Measurements from ENCODE around the gene SMARCB1. TPM values are rescaled to one million over a fixed set of nuclear protein-coding genes. Genes with fewer than 3 reads are reported as not detected.

Gene SMARCB1
- total RNA-seq, 1 donor from 2014 or later = 52.5 TPM

DNA sequence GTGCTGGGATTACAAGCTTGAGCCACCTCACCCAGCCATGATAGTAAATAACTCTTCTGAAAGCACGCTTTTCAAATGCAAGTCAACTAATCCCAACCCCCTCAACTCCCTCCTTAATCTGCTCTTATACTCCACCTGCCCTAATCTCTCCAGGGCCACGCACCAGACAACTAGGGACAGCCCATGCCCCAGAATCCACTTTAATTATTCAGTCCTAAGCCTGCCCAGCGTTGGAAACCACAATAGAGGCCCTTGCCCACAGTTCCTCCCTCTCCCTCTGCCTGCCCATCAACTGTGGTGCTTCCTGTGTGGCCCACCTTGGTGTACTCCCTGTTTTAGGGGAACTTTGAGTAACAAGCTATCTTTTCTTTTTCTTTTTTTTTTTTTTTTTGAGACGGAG lies 29.9 kb upstream of the SMARCB1 start:
- ATAC-seq (no peak), DNase-seq (ENCODE audit: missing footprints) (no peak)
- intact Hi-C loops (cut with DNase I) = no loop called here

DNA sequence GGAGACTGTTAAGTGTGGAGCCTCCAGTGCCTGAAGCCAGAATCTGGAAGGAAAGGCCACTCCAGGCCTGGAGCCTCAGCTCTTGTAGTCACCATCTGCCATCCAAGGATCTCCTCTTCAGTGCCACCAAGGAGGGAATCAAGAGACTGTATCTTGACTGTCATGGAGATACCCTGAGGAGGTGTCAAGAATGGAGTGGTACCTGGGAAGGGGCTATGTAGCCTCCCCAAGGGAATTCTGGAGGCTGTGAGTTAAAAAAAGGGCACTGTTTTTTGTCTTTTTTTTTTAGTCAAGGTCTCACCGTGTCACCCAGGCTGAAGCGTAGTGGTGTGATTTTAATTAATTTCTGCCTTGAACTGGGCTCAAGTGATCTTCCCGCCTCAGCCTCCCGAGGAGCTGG lies 27.2 kb upstream of the SMARCB1 start:
- ATAC-seq (no peak), DNase-seq (ENCODE audit: missing footprints) (no peak)
- intact Hi-C loops (cut with DNase I) = no loop called here

- DNase-seq (ENCODE audit: missing footprints) (no peak), ATAC-seq (no peak)
- intact Hi-C loops (cut with DNase I) = no loop called here
These were observed 26.7 kb upstream of the SMARCB1 start for GRCh38 chr22:23760056-23760455.

- ATAC-seq = no peak
- intact Hi-C loops (cut with DNase I) = no loop called here
- DNase-seq (ENCODE audit: missing footprints) = peak; percentile 37
These were observed 23.8 kb upstream of the SMARCB1 start, which contains the start of gene C22orf15 for GRCh38 chr22:23762842-23763578. TSS of gene C22orf15 (plus strand) at chr22:23762990. CDS start at chr22:23763307, 317 bp downstream.

- no peak for ATAC-seq
- intact Hi-C loops (cut with DNase I) = no loop called here
- peak; percentile 69 for DNase-seq (ENCODE audit: missing footprints)
These were observed 23.2 kb upstream of the SMARCB1 start for GRCh38 chr22:23763579-23763945.

DNA sequence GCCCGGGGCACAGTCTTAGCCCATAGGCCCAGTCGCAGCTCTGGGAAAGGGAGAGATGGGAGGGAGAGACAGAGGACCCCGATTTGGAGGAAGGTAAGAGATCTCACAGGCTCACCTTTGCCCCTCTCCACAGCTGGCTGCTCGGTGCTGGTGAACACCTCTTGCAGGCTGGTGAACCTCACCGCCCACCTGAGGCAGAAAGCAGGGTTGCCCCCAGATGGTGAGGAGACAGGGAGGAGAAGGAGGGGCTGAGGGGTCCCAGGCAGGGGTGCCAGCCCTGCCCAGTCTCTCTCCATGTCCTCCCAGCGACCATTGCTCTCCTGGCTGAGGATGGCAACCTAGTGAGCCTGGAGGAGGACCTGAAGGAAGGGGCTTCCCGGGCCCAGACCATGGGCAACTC lies 22.8 kb upstream of the SMARCB1 start:
- intact Hi-C loops (cut with DNase I) = no loop called here
- DNase-seq (ENCODE audit: missing footprints) (peak; percentile 27), ATAC-seq (no peak)

DNA sequence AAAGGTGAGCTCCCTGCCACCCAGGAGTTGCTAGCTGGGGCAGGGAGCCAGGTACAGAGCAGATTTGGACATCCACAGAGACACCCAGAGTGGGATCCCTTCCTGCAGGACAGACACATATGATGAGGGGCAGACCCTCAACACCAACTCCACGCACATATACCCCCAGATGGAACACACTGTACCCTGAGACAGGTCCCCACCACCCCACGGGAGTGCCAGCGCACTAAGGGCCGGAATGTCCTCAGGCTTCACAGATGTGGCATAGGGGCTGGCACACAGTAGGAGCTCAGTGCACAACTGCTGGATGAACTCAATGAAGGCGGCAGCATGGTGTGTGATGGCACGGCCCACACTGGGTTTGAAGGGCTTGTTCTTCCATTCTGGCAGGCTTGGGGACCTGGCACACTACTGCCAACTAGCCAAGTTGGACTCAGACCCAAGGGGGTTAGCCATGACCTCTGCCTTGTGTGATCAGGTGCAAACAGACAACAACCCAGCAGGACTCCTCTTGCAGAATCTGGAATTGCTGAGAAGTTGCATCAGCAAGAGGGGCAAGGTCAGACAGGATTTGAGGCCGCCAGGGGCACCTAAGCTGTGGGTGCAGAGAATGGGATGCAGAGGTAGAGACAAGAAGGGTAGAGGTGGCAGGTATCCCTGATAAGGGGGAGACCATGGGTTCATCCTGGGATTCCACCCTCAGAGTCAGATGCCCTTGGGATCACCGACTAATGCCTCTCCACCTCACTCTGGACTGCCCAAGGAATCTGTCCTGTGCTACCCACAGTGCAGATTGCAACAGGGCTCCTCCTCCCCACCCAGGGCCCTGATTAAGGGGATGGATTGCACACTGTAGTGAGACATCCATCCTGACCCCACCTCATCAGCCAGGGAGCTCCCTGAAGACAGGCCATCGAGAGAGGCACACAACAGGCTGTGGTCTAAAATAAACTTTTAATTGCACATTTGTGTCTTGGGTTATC lies 21.6 kb upstream of the SMARCB1 start:
- intact Hi-C loops (cut with DNase I) = loop anchor here (5.0 kb wide), 2 partner anchors 82 to 138 kb away; no protein-coding TSS in a partner anchor
- ATAC-seq = no peak
- peak; percentile 34 for DNase-seq (ENCODE audit: missing footprints)

GRCh38 chr22:23767303-23767672 lies 19.5 kb upstream of the SMARCB1 start:
- intact Hi-C loops (cut with DNase I) = loop anchor here (5.0 kb wide), 2 partner anchors 80 to 140 kb away; no protein-coding TSS in a partner anchor
- DNase-seq (ENCODE audit: missing footprints) (no peak), ATAC-seq (peak; percentile 0)

DNA sequence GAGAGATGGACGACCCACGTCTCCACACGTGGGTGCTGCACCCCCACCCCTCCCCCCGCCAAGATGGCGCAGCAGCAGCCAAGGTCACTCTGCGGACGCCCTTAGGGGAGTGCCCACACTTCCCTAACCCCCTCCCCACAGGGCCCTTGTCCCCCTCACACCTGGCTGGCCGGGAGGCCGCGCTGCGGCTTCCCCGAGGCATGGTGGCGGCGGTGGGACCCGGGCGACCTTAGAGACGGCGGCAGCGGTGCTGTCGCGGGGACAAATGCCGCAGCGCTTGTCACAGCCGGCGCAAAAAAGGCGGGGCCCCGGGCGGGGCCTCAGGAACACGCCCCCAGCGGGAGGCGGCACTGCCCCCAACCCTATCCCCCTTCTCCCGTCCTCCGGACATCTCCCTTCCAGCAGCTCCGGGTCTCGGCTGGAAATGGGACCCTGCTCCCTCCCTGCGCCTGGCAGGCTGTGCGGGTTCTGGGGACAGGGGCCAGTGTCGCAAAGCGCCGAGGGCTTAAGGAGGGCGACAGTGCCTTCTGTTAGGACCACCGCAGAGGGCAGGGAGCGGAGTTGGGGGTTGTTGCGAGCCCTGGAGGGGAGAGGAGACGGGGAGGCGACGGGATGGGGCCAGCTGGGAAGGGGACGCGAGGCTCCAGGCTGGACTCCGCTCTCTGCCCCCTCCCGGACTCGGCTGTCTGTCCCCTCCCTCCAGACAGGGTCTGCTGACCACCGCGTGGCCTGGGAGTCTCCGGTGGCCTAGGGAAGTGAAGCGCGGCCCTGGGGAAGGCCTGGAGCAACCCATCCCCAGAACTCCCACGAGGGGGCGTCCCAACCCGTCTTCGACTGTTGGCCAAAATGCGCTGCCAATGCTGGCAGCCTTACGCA lies 18.9 kb upstream of the SMARCB1 start, which contains the start of gene CHCHD10:
Gene CHCHD10 (minus strand): TSS at position 300 of the 876 bp plus-strand sequence. CDS start 98 bp downstream, at position 202.
- peak; percentile 93 for DNase-seq (ENCODE audit: missing footprints)
- ATAC-seq = peak; percentile 82
- intact Hi-C loops (cut with DNase I) = loop anchor here (2.0 to 5.0 kb wide), 3 partner anchors 19 to 141 kb away; partner anchors contain the start of gene SMARCB1

GRCh38 chr22:23769321-23769965 lies 17.3 kb upstream of the SMARCB1 start:
- no peak for ATAC-seq
- DNase-seq (ENCODE audit: missing footprints) = no peak
- intact Hi-C loops (cut with DNase I) = loop anchor here (2.0 to 5.0 kb wide), 3 partner anchors 17 to 142 kb away; partner anchors contain the start of gene SMARCB1

GRCh38 chr22:23772315-23772648 lies 14.5 kb upstream of the SMARCB1 start:
- no peak for DNase-seq (ENCODE audit: missing footprints)
- intact Hi-C loops (cut with DNase I) = no loop called here

GRCh38 chr22:23772649-23773473 lies 13.9 kb upstream of the SMARCB1 start, which contains the start of gene MMP11:
TSS of gene MMP11 (plus strand) at chr22:23772849. CDS start at chr22:23772871, 22 bp downstream.
- intact Hi-C loops (cut with DNase I) = no loop called here
- DNase-seq (ENCODE audit: missing footprints) (peak; percentile 83), ATAC-seq (peak; percentile 33)

More at GRCh38 chr22:23772315-23772648, 14.5 kb upstream of the SMARCB1 start:
- no peak for ATAC-seq

GRCh38 chr22:23773483-23774113 lies 13.2 kb upstream of the SMARCB1 start:
- ATAC-seq = peak; percentile 71
- DNase-seq (ENCODE audit: missing footprints) = no peak
- intact Hi-C loops (cut with DNase I) = no loop called here

DNA sequence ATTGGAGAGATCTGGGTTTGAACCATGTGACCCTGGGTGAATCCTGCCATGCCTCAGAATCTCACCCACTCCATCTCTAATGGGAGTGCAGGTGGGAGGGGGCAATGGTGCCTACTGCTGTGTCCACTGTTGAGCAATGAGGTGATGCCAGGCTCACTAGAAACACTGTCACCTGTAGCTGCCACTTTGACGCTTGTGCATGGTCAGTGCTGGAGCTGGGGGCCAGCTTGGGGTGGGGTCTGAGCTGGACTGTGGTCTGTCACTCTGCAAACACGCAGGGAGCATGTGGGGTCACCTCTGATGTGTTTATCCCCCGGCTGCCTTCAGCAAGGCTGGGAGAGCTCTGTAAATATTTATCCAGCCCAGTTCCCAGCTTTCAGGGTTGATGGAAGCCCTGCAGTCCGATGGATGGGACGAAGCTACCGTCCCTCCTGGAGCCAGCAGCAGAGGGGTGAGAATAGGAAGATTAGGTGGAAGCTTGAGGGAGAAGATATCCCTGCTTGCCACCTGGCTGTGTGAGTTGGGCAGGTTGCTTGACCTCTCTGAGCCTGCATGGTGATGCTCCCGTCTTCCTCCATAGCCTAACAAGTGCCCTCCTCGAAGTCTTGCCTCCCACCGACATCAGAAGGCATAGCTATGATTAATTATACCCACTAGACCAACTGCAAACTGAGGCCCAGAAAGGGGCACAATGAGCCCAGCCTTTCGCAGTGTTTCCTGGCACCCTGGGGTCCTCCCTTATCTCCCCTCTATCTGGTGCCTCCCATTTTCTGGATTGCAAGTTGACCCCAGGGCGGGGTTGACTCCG lies 12.4 kb upstream of the SMARCB1 start:
- DNase-seq (ENCODE audit: missing footprints) = peak; percentile 41
- intact Hi-C loops (cut with DNase I) = no loop called here
- no peak for ATAC-seq

DNA sequence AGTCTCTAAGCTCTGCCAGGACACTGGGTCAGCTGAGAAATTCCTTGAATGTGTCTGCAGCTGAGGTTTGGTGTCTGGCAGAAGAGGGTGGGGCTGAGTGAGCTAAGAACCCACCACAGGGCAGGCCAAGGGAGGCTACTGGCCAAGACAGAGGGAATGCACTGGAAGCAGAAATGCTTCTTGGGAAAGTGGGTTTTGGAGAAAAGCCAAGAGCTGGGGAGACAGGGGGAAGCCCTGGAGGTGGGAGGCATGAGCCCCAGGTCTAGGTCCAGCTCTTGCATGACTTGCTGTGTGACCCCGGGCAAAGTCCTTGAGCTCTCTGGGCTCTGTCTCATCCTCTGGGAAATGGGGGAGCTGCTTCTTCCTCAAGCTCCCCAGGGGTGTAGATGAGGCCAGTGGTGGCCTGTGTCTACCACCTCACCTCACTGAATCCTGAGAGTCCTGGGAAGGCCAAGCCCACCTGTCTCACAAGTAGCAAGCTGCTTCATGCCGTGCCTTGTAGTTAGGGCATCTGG lies 11.8 kb upstream of the SMARCB1 start:
- intact Hi-C loops (cut with DNase I) = no loop called here
- DNase-seq (ENCODE audit: missing footprints) (peak; percentile 57), ATAC-seq (no peak)
